PC-3 (cell line): Measurements from ENCODE around the gene GSTCD. TPM values are rescaled to one million over a fixed set of nuclear protein-coding genes. Genes with fewer than 3 reads are reported as not detected.
A peak's percentile ranks its signal among the peaks of the same experiment; 100 is the strongest.
"Not testable (repeated sequence)": the region's sequence is repeated elsewhere in the genome, so short reads cannot be mapped to it uniquely, and the experiment has no call there.

Experiments used
- ATAC-seq: fragments of 200-7000 bp; cut with Tn5 transposase; 2 replicates; pipeline ENCODE4 v1.9.1; 2020; ENCODE audit warnings: mild to moderate bottlenecking, moderate library complexity
- BruUV-seq: library from RNA; stranded (reverse); fragments of 400-500 nt; replicated peaks from 2 replicates; lab custom pipeline; 2021; lab: Mats Ljungman, UMichigan
- CTCF ChIA-PET: fragments of 300-600 bp; sonication (Branson Sonifier 250); formaldehyde crosslinking; loops from one replicate; lab custom pipeline; 2022; ENCODE audit warnings: antibody characterized with exemption; lab: Charles Lee
- POLR2A ChIA-PET: fragments of 300-600 bp; sonication (Branson Sonifier 250); formaldehyde crosslinking; loops from one replicate; lab custom pipeline; 2022; ENCODE audit warnings: antibody characterized with exemption; ENCODE audit not compliant: unreplicated experiment; lab: Charles Lee
- DNase-seq: peaks from one replicate; pipeline ENCODE4 v3.0.0-alpha.2; 2015
- H2AFZ ChIP-seq: fragments of 300-600 bp; sonication (generic); 2 replicates; pipeline ENCODE4 v1.6.0; 2016; ENCODE audit warnings: antibody characterized with exemption, low read length
- H3F3A ChIP-seq: fragments of 300-600 bp; sonication (generic); one replicate; pipeline ENCODE4 v1.6.0; 2017; ENCODE audit warnings: antibody characterized with exemption, low read length, control low read depth, mild to moderate bottlenecking; ENCODE audit not compliant: unreplicated experiment
- H3K27ac ChIP-seq: fragments of 300-600 bp; sonication (generic); 2 replicates; pipeline ENCODE4 v1.5.1; 2016; ENCODE audit warnings: mild to moderate bottlenecking, low read length
- H3K27me3 ChIP-seq: fragments of 300-600 bp; sonication (generic); 2 replicates; pipeline ENCODE4 v1.6.1; 2016; ENCODE audit warnings: low read length, mixed read lengths
- H3K36me3 ChIP-seq: fragments of 300-600 bp; sonication (generic); 2 replicates; pipeline ENCODE4 v1.6.1; 2016; ENCODE audit warnings: low read depth, mixed run types, low read length, mixed read lengths
- H3K4me1 ChIP-seq: fragments of 300-600 bp; sonication (generic); 2 replicates; pipeline ENCODE4 v1.5.1; 2016; ENCODE audit warnings: low read length; ENCODE audit not compliant: insufficient read depth
- H3K4me2 ChIP-seq: fragments of 300-600 bp; sonication (generic); 2 replicates; pipeline ENCODE4 v1.6.0; 2016; ENCODE audit warnings: low read length
- H3K4me3 ChIP-seq: fragments of 300-600 bp; sonication (generic); 2 replicates; pipeline ENCODE4 v1.5.1; 2016; ENCODE audit warnings: mild to moderate bottlenecking, low read length, mixed read lengths
- H3K79me2 ChIP-seq: fragments of 300-600 bp; sonication (generic); 2 replicates; pipeline ENCODE4 v1.6.1; 2017; ENCODE audit warnings: low read length, mixed read lengths
- H3K9ac ChIP-seq: fragments of 300-600 bp; sonication (generic); 2 replicates; pipeline ENCODE4 v1.6.0; 2016; ENCODE audit warnings: mild to moderate bottlenecking, low read length
- H3K9me2 ChIP-seq: fragments of 300-600 bp; sonication (generic); replicated peaks from 2 replicates; pipeline ENCODE4 v1.6.1; 2016; ENCODE audit warnings: mixed run types, low read length, mixed read lengths
- H3K9me3 ChIP-seq: fragments of 300-600 bp; sonication (generic); 2 replicates; pipeline ENCODE4 v1.6.1; 2016; ENCODE audit warnings: low read length, mixed read lengths
- H4K20me1 ChIP-seq: fragments of 300-600 bp; sonication (generic); 2 replicates; pipeline ENCODE4 v1.6.1; 2016; ENCODE audit warnings: low read length, mixed read lengths
- CTCF ChIP-seq: fragments of 300-600 bp; sonication (generic); conservative IDR thresholded peaks from 2 replicates; pipeline ENCODE4 v1.5.1; 2017; ENCODE audit warnings: antibody characterized with exemption, low read depth, mild to moderate bottlenecking, low read length
- EZH2 ChIP-seq: fragments of 300-600 bp; sonication (generic); IDR thresholded peaks from one replicate; pipeline ENCODE4 v1.6.1; 2017; ENCODE audit warnings: antibody characterized with exemption, mild to moderate bottlenecking, low read length; ENCODE audit not compliant: unreplicated experiment
- EZH2phosphoT487 ChIP-seq: fragments of 300-600 bp; sonication (generic); IDR thresholded peaks from 2 replicates; pipeline ENCODE4 v1.6.1; 2018; ENCODE audit warnings: mild to moderate bottlenecking, antibody characterized with exemption, low read length, borderline replicate concordance
- intact Hi-C: fragments of 100-400 bp; cut with micrococcal nuclease; formaldehyde crosslinking; loops from 2 replicates; pipeline ENCODE4 v1.9.0; 2023
- total RNA-seq: library from RNA; depleted of rRNA; stranded (reverse); fragments of >200 nt; gene quantifications from 2 replicates; pipeline ENCODE4 v1.2.3, GENCODE V29; 2014

The GSTCD gene
- total RNA-seq, 1 experiment from 2014 or later, result 12.1 TPM

GRCh38 chr4:105715692-105716278 lies 7.2 kb downstream of the GSTCD start:
- no peak for ATAC-seq
- Histone ChIP-seq H3K9ac (no peak overlapping the region), H3K4me3 (no peak overlapping the region), H3K9me2 (no peaks in the 10 kb centered on the region), H3K4me2 (no peak overlapping the region), H4K20me1 (no peaks in the 10 kb centered on the region), H3K27ac (no peak overlapping the region), H3K79me2 (peaks cover 28% of the 10 kb centered on the region), H3K9me3 (no peaks in the 10 kb centered on the region), H2AFZ (no peak overlapping the region), H3K27me3 (no peaks in the 10 kb centered on the region), H3K36me3 (no peaks in the 10 kb centered on the region), H3K4me1 (peaks cover 37% of the 10 kb centered on the region), H3F3A (no peaks in the 10 kb centered on the region)
- intact Hi-C loops, result loop anchor here (10.0 kb wide), 3 partner anchors 191 to 489 kb away; no protein-coding TSS in a partner anchor
- TF ChIP-seq CTCF (peak; percentile 65), EZH2 (no peak), EZH2phosphoT487 (no peak)
- DNase-seq, result peak; percentile 64
- ChIA-PET CTCF (interaction anchor here (0.5 to 0.7 kb wide), 2 partner anchors 38 to 219 kb away, joined by 4 read pairs; no protein-coding TSS in a partner anchor), POLR2A (no interaction called here)
- BruUV-seq, result no TSS peak

- Histone ChIP-seq H3K4me1 (peaks cover 13% of the 10 kb centered on the region), H3K4me3 (no peak overlapping the region), H3K36me3 (no peaks in the 10 kb centered on the region), H3F3A (no peaks in the 10 kb centered on the region), H3K4me2 (no peak overlapping the region), H3K79me2 (peaks cover 4% of the 10 kb centered on the region; the same call in 1 of the 2 replicates), H3K27me3 (no peaks in the 10 kb centered on the region), H3K9ac (no peak overlapping the region), H2AFZ (no peak overlapping the region), H3K9me3 (no peaks in the 10 kb centered on the region), H3K9me2 (no peaks in the 10 kb centered on the region), H3K27ac (no peak overlapping the region), H4K20me1 (no peaks in the 10 kb centered on the region)
- CTCF ChIA-PET, result no interaction called here
- intact Hi-C loops, result loop anchor here (10.0 kb wide), 3 partner anchors 194 to 486 kb away; no protein-coding TSS in a partner anchor
- TF ChIP-seq EZH2, result no peak
- no peak for TF ChIP-seq CTCF
- TF ChIP-seq EZH2phosphoT487, result no peak
- DNase-seq (no peak), ATAC-seq (no peak)
- no TSS peak for BruUV-seq
- POLR2A ChIA-PET, result no interaction called here
These were observed 10.6 kb downstream of the GSTCD start for GRCh38 chr4:105719204-105719603.

GRCh38 chr4:105725623-105726022 lies 17.0 kb downstream of the GSTCD start:
- Histone ChIP-seq H3K4me2 (no peak overlapping the region), H3K79me2 (no peaks in the 10 kb centered on the region), H3K9me2 (no peaks in the 10 kb centered on the region), H3K4me1 (peaks cover 10% of the 10 kb centered on the region), H3F3A (no peaks in the 10 kb centered on the region), H3K36me3 (no peaks in the 10 kb centered on the region), H3K4me3 (no peak overlapping the region), H2AFZ (no peak overlapping the region), H4K20me1 (no peaks in the 10 kb centered on the region), H3K27ac (peak overlapping the region; percentile 59), H3K9me3 (no peaks in the 10 kb centered on the region), H3K27me3 (no peaks in the 10 kb centered on the region), H3K9ac (no peak overlapping the region)
- no TSS peak for BruUV-seq
- POLR2A ChIA-PET, result no interaction called here
- CTCF ChIA-PET, result no interaction called here
- DNase-seq, result peak; percentile 51
- ATAC-seq, result peak; percentile 50
- intact Hi-C loops, result no loop called here
- TF ChIP-seq EZH2 (no peak), CTCF (no peak), EZH2phosphoT487 (no peak)

GRCh38 chr4:105729895-105730294 lies 21.3 kb downstream of the GSTCD start:
- H2AFZ ChIP-seq, POLR2A ChIA-PET, H3K36me3 ChIP-seq, H3K27ac ChIP-seq, H3K79me2 ChIP-seq, BruUV-seq, ATAC-seq, H4K20me1 ChIP-seq, H3K4me3 ChIP-seq, H3K9me3 ChIP-seq, H3F3A ChIP-seq, H3K9me2 ChIP-seq, H3K27me3 ChIP-seq, H3K9ac ChIP-seq, CTCF ChIA-PET, DNase-seq, H3K4me2 ChIP-seq, intact Hi-C loops: not testable (repeated sequence)
- H3K4me1 ChIP-seq, result peaks cover 10% of the 10 kb centered on the region
